HepG2 (cell line): ENCODE data around the gene ZBTB4. TPM values are rescaled to one million over a fixed set of nuclear protein-coding genes. Genes with fewer than 3 reads are reported as not detected.

Experiments used
- RELA ChIP-seq: sonication (generic); formaldehyde crosslinking; IDR thresholded peaks from 2 replicates; pipeline ENCODE4 v1.4.0; 2020; ENCODE audit warnings: missing genetic modification reagents
- ZBTB10 ChIP-seq: sonication (generic); formaldehyde crosslinking; IDR thresholded peaks from 2 replicates; pipeline ENCODE4 v1.4.0; 2020; ENCODE audit warnings: missing genetic modification reagents, borderline replicate concordance
- ZNF343 ChIP-seq: sonication (generic); formaldehyde crosslinking; IDR thresholded peaks from 2 replicates; pipeline ENCODE4 v1.4.0; 2020; ENCODE audit warnings: mild to moderate bottlenecking, missing genetic modification reagents
- ZNF407 ChIP-seq: sonication (generic); formaldehyde crosslinking; IDR thresholded peaks from one replicate; pipeline ENCODE4 v1.5.1; 2020; ENCODE audit warnings: mild to moderate bottlenecking, missing genetic modification reagents; ENCODE audit errors: not compliant biosample characterization
- polyA plus RNA-seq, 8 experiments: library from polyadenylated mRNA; depleted of rRNA in 3 of 8; stranded (reverse) in 7 of 8; unstranded in 1 of 8; fragments of >200 nt; fragmentation: Illumina TruSeq in 4 of 8; extraction: Trizol in 4 of 8; gene quantifications; 2 replicates each; pipeline versions ENCODE4 v1.2.1 to v1.2.3, GENCODE V29; 2011 to 2016; ENCODE audit warnings: low read depth in 4 of 8, missing spikeins in 1 of 8, mixed read lengths in 1 of 8; ENCODE audit not compliant: insufficient read depth in 1 of 8
- total RNA-seq, 5 experiments: library from RNA; depleted of rRNA; stranded (reverse); fragments of >200 nt; fragmentation: Illumina TruSeq; extraction: Trizol; gene quantifications; 2 replicates each; pipeline ENCODE4 v1.2.3, GENCODE V29; 2016; ENCODE audit warnings: low read depth in 1 of 5
- TF ChIP-seq, protein P1 (sequence below), 2 experiments: sonication (generic) in 1 of 2; formaldehyde crosslinking in 1 of 2; IDR thresholded peaks; 2 replicates each; pipeline versions ENCODE4 v1.4.0 to v1.6.1; 2016 to 2020; ENCODE audit warnings: borderline replicate concordance in 1 of 2, low read depth in 1 of 2, mild to moderate bottlenecking in 1 of 2, missing genetic modification reagents in 1 of 2
- TF ChIP-seq, protein P2 (sequence below): sonication (generic); formaldehyde crosslinking; IDR thresholded peaks from 2 replicates; pipeline ENCODE4 v1.4.0; 2020; ENCODE audit warnings: missing genetic modification reagents, mild to moderate bottlenecking, borderline replicate concordance

The ZBTB4 gene
- total and polyA plus RNA-seq, 2 of the 13 experiments (the other 11 are each of a cell fraction or from before 2014, with no cell fraction given) = 4.3 to 7.4 TPM

DNA sequence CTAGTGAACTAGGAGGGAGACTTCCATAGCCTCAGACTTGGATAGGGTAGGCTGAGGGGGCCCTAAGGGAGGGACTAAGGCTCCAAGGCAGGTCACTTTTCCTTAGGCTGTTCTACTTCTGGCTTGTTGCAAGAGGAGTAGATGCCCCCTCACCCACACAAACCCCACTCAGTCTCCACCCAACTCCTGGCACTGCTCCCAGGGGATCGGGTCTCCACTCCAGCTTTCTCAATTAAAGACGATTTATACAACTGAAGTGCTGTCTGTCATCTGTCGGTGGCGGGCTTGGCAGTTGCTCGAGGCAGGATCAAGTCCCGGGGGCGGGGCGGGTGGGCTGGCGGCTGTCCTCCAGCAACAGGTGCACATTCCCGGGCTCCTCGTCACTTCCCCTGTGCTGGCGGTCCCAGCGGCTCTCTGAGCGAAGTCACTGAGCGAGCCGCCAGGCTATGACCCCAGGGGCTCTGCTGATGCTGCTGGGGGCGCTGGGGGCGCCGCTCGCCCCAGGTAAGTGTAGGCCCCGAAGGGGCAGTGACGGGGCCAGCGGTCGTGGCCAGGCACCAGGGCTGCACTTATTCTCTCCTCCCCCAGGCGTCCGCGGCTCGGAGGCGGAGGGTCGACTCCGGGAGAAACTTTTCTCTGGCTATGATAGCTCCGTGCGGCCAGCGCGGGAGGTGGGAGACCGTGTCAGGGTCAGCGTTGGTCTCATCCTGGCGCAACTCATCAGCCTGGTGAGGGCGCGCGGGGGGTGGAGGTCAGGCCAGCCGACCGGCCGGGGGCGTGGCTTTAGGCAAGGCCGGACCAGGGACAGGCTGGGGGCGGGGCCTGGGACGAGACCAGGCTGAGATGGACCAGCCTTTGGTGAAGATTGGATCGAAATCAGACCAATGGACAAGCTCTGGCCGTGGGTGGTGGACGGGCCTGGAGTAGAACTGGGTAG, 34.5 kb downstream of the ZBTB4 start, which contains the start of gene CHRNB1 (continued):
- TF ChIP-seq, protein P1, sequence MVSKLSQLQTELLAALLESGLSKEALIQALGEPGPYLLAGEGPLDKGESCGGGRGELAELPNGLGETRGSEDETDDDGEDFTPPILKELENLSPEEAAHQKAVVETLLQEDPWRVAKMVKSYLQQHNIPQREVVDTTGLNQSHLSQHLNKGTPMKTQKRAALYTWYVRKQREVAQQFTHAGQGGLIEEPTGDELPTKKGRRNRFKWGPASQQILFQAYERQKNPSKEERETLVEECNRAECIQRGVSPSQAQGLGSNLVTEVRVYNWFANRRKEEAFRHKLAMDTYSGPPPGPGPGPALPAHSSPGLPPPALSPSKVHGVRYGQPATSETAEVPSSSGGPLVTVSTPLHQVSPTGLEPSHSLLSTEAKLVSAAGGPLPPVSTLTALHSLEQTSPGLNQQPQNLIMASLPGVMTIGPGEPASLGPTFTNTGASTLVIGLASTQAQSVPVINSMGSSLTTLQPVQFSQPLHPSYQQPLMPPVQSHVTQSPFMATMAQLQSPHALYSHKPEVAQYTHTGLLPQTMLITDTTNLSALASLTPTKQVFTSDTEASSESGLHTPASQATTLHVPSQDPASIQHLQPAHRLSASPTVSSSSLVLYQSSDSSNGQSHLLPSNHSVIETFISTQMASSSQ (IDR thresholded peaks at IDR 0.05; ENCODE audit: low read depth) = no peak
- TF ChIP-seq, protein P1 (CRISPR knock-in tag; IDR thresholded peaks at IDR 0.05; ENCODE audit: borderline replicate concordance) = peak; percentile 56; the same call in 1 of the 2 replicates
- TF ChIP-seq, protein P2, sequence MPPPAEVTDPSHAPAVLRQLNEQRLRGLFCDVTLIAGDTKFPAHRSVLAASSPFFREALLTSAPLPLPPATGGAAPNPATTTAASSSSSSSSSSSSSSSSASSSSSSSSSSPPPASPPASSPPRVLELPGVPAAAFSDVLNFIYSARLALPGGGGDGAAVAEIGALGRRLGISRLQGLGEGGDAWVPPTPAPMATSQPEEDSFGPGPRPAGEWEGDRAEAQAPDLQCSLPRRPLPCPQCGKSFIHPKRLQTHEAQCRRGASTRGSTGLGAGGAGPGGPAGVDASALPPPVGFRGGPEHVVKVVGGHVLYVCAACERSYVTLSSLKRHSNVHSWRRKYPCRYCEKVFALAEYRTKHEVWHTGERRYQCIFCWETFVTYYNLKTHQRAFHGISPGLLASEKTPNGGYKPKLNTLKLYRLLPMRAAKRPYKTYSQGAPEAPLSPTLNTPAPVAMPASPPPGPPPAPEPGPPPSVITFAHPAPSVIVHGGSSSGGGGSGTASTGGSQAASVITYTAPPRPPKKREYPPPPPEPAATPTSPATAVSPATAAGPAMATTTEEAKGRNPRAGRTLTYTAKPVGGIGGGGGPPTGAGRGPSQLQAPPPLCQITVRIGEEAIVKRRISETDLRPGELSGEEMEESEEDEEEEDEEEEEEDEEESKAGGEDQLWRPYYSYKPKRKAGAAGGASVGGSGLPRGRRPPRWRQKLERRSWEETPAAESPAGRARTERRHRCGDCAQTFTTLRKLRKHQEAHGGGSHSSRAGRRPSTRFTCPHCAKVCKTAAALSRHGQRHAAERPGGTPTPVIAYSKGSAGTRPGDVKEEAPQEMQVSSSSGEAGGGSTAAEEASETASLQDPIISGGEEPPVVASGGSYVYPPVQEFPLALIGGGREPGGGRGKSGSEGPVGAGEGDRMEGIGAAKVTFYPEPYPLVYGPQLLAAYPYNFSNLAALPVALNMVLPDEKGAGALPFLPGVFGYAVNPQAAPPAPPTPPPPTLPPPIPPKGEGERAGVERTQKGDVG (CRISPR knock-in tag) = peak; percentile 39; the same call in 1 of the 2 replicates
- no peak for TF ChIP-seq ZNF343
- no peak for TF ChIP-seq ZNF407 (CRISPR knock-in tag)
- TF ChIP-seq ZBTB10 (CRISPR knock-in tag) = peak; percentile 54; the same call in 1 of the 2 replicates
- TF ChIP-seq RELA = no peak
